Endodermal cell (in vitro differentiated cells): ENCODE measurements around the gene AGRN. TPM values are rescaled to one million over a fixed set of nuclear protein-coding genes. Genes with fewer than 3 reads are reported as not detected.

Source experiments
- DNase-seq: peaks from one replicate; pipeline ENCODE4 v3.0.0-alpha.2; 2017
- H3K27ac ChIP-seq: 2 replicates; pipeline ENCODE4 v1.5.1; 2013; ENCODE audit warnings: mild to moderate bottlenecking, low read depth, low read length, moderate library complexity
- H3K27me3 ChIP-seq: 2 replicates; pipeline ENCODE4 v1.6.1; 2013; ENCODE audit warnings: mild to moderate bottlenecking, low read length, moderate library complexity; ENCODE audit not compliant: insufficient read depth, control insufficient read depth, poor library complexity, severe bottlenecking
- H3K36me3 ChIP-seq: 2 replicates; pipeline ENCODE4 v1.7.0; 2013; ENCODE audit warnings: mild to moderate bottlenecking, low read length, moderate library complexity; ENCODE audit not compliant: control insufficient read depth, insufficient read depth
- H3K4me1 ChIP-seq: one replicate; pipeline ENCODE4 v1.7.0; 2013; ENCODE audit warnings: low read length; ENCODE audit not compliant: control insufficient read depth, insufficient read depth
- H3K4me3 ChIP-seq: 2 replicates; pipeline ENCODE4 v1.5.1; 2013; ENCODE audit warnings: mild to moderate bottlenecking, low read length, moderate library complexity
- H3K9ac ChIP-seq: 2 replicates; pipeline ENCODE4 v1.6.1; 2013; ENCODE audit warnings: mild to moderate bottlenecking, low read length, moderate library complexity; ENCODE audit not compliant: poor library complexity, severe bottlenecking; ENCODE audit errors: extremely low read depth
- H3K9me3 ChIP-seq: 2 replicates; pipeline ENCODE4 v1.6.1; 2013; ENCODE audit warnings: mild to moderate bottlenecking, low read length, moderate library complexity; ENCODE audit not compliant: control insufficient read depth
- H3K27ac Mint-ChIP-seq: 2 replicates; pipeline ENCODE4 v1.8.0; 2020; ENCODE audit warnings: mixed read lengths
- H3K27me3 Mint-ChIP-seq: 2 replicates; pipeline ENCODE4 v1.8.0; 2021; ENCODE audit warnings: mild to moderate bottlenecking, mixed read lengths; ENCODE audit not compliant: insufficient read depth
- H3K36me3 Mint-ChIP-seq: 2 replicates; pipeline ENCODE4 v1.8.0; 2020; ENCODE audit warnings: low read depth, mixed read lengths
- H3K4me1 Mint-ChIP-seq: 2 replicates; pipeline ENCODE4 v1.8.0; 2020; ENCODE audit warnings: mixed read lengths
- H3K4me3 Mint-ChIP-seq: 2 replicates; pipeline ENCODE4 v1.8.0; 2020; ENCODE audit warnings: mild to moderate bottlenecking, moderate library complexity, mixed read lengths
- H3K9me3 Mint-ChIP-seq: 2 replicates; pipeline ENCODE4 v1.8.0; 2020; ENCODE audit warnings: mild to moderate bottlenecking, mixed read lengths
- WGBS, 2 experiments: methylation state at CpG; one replicate each; pipeline versions ENCODE4 v1.1.5 to v1.1.7; 2013; ENCODE audit warnings: missing lambda C conversion rate in 2 of 2, mixed read lengths in 1 of 2; ENCODE audit not compliant: insufficient coverage in 1 of 2, insufficient read length in 1 of 2; 5-methylcytosine and 5-hydroxymethylcytosine counted together
- total RNA-seq, 2 donors: library from RNA; stranded (reverse); fragmentation: NEBNext Ultra II Directional in 1 of 2; extraction: Animal tissue kit (Norgen Biotek cat#: 25700) in 1 of 2; gene quantifications; 2 replicates in 1 of 2; 3 replicates in 1 of 2; pipeline ENCODE4 v1.2.1, GENCODE V29; 2021
- TF ChIP-seq, protein P1 (sequence below): fragments of 200-600 bp; sonication (generic); conservative IDR thresholded peaks from 2 replicates; pipeline ENCODE4 v1.5.0; 2021; ENCODE audit warnings: antibody characterized with exemption, mild to moderate bottlenecking

The AGRN gene
- total RNA-seq, 2 donors from 2014 or later: 269 to 288 TPM

DNA sequence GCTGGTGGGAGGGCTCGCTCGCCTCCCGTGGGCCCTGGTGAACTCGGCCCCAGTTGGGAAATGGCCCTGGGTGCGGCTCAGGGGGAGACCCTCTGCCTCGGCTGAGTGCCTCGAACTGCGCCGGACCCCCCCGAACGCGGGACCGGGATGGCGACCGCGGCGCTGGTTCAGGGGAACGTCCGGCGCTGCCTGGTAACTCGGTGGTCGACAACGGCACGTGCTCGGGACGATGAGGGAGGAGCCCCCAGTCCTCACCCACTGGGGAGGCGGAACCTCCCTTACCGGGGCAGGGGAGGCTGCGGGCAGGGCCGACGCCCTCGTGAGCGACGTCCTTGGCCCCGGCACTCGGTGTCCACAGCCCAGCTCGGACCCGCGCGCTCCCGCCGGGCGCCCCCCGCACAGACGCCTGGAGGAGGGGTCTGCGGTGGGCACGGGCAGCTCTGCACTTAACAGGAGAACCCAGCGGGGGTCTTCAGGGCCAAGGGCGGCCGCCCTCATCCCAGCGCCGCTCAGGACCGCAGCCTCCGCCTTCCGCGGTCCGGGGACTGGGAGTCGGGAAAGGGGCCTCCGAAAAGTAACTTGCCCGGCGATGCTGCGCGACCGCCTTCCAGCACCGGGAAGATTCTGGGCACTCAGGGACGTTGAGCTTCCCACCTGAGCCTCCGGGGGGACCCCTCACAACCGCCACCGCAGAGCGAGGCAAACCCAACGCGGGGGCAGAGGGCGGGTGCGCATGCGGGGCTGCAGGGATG lies 21.8 kb upstream of the AGRN start:
- peak overlapping the region; percentile 72 for H3K4me3 ChIP-seq
- WGBS, 2 experiments: 19 to 21% methylated on average over 42 to 75 of the region's 75 CpGs
- H3K9ac ChIP-seq: peak overlapping the region; percentile 95
- H3K27me3 ChIP-seq: peaks cover 20% of the 10 kb centered on the region
- no peaks in the 10 kb centered on the region for H3K36me3 Mint-ChIP-seq
- peaks cover 74% of the 10 kb centered on the region for H3K27me3 Mint-ChIP-seq
- peaks cover 4% of the 10 kb centered on the region for H3K4me1 ChIP-seq
- peaks cover 4% of the 10 kb centered on the region for H3K4me1 Mint-ChIP-seq
- no peaks in the 10 kb centered on the region for H3K9me3 ChIP-seq
- H3K9me3 Mint-ChIP-seq: no peaks in the 10 kb centered on the region
- TF ChIP-seq, protein P1, sequence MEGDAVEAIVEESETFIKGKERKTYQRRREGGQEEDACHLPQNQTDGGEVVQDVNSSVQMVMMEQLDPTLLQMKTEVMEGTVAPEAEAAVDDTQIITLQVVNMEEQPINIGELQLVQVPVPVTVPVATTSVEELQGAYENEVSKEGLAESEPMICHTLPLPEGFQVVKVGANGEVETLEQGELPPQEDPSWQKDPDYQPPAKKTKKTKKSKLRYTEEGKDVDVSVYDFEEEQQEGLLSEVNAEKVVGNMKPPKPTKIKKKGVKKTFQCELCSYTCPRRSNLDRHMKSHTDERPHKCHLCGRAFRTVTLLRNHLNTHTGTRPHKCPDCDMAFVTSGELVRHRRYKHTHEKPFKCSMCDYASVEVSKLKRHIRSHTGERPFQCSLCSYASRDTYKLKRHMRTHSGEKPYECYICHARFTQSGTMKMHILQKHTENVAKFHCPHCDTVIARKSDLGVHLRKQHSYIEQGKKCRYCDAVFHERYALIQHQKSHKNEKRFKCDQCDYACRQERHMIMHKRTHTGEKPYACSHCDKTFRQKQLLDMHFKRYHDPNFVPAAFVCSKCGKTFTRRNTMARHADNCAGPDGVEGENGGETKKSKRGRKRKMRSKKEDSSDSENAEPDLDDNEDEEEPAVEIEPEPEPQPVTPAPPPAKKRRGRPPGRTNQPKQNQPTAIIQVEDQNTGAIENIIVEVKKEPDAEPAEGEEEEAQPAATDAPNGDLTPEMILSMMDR: peak; percentile 34
- H3K27ac Mint-ChIP-seq: no peak overlapping the region
- H3K27ac ChIP-seq: no peak overlapping the region
- peak overlapping the region; percentile 59 for H3K4me3 Mint-ChIP-seq
- peak; percentile 82 for DNase-seq
- H3K36me3 ChIP-seq: no peaks in the 10 kb centered on the region

DNA sequence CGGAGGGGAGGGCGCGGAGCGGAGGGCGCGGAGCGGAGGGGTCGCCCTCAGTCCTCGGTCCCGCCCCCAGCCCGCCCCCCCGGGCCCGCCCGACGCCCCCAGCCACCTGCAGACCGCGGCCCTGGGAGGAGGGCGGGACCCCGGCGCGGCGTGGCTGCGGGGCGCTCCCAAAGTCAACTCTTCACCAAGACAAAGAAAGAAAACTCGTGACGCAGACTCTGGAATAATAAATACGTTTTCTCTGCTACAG lies 21.2 kb upstream of the AGRN start:
- peaks cover 72% of the 10 kb centered on the region for H3K27me3 Mint-ChIP-seq
- peaks cover 7% of the 10 kb centered on the region for H3K4me1 Mint-ChIP-seq
- DNase-seq: no peak
- H3K27ac Mint-ChIP-seq: no peak overlapping the region
- Histone ChIP-seq H3K4me1 (peaks cover 6% of the 10 kb centered on the region), H3K9me3 (no peaks in the 10 kb centered on the region), H3K27ac (peak overlapping the region; percentile 100), H3K27me3 (peaks cover 16% of the 10 kb centered on the region), H3K36me3 (no peaks in the 10 kb centered on the region), H3K9ac (peak overlapping the region; percentile 95), H3K4me3 (peak overlapping the region; percentile 81)
- peak overlapping the region; percentile 59 for H3K4me3 Mint-ChIP-seq
- TF ChIP-seq, protein P1: peak; percentile 7
- no peaks in the 10 kb centered on the region for H3K9me3 Mint-ChIP-seq
- H3K36me3 Mint-ChIP-seq: no peaks in the 10 kb centered on the region
- WGBS, 2 experiments: 0% methylated on average over 3 to 25 of the region's 27 CpGs

DNA sequence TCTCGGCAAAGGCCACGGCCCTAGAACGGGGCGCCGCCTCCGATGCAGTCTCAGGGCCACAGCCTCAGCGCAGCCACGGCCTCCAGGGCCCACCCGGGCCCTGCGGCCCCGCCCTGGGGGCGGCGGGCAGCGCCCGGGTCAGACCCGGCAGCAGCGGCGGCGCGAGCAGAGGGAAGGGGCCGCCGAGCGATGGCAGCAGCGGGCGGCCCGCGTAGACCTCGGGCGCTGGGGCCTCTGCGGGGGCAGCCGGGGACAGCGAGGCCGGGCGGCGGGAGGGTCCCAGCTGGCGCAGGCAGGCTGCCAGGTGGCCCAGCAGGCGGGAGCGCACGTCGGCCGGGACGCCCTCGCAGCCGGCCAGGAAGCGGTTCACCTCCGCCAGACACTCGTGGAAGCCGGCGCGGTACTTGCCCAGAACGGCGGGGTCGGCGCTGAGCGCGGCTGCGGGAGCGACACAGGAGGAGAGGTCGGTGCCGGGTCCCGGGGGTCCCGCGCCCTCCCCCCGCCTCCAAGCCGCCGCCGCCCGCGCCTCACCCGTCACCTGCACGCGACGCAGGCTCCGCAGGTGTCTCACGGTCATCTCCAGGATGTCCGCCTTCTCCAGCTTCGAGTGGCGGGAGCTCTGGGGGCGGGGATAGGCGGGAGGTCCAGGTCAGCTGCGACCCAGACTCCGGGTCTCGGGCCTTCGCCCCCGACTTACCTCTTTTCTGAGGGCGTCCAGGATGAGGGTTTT lies 20.8 kb upstream of the AGRN start:
- Mint-ChIP-seq H3K27me3 (peaks cover 72% of the 10 kb centered on the region), H3K27ac (no peak overlapping the region), H3K36me3 (no peaks in the 10 kb centered on the region), H3K4me3 (peak overlapping the region; percentile 59), H3K9me3 (no peaks in the 10 kb centered on the region), H3K4me1 (peaks cover 8% of the 10 kb centered on the region)
- Histone ChIP-seq H3K27ac (peak overlapping the region; percentile 100), H3K4me3 (peak overlapping the region; percentile 81), H3K36me3 (no peaks in the 10 kb centered on the region), H3K27me3 (peaks cover 16% of the 10 kb centered on the region), H3K4me1 (peaks cover 8% of the 10 kb centered on the region), H3K9me3 (no peaks in the 10 kb centered on the region), H3K9ac (peak overlapping the region; percentile 95)
- DNase-seq: peak; percentile 79
- 1% methylated on average over 31 to 86 of the region's 86 CpGs for WGBS, 2 experiments
- TF ChIP-seq, protein P1: peak; percentile 6
